OCI-LY7 (cell line): ENCODE results near the gene FABP2.
"Not testable (repeated sequence)": the region's sequence is repeated elsewhere in the genome, so short reads cannot be mapped to it uniquely, and the experiment has no call there.

Experiments
- EZH2phosphoT487 ChIP-seq: fragments of 200-600 bp; sonication (generic); IDR thresholded peaks from 2 replicates; pipeline ENCODE4 v1.6.1; 2018; ENCODE audit warnings: low read depth, borderline replicate concordance, mild to moderate bottlenecking, mixed run types, antibody characterized with exemption, low read length, moderate library complexity, mixed read lengths
- TF ChIP-seq, protein P1 (sequence below): fragments of 200-600 bp; sonication (generic); conservative IDR thresholded peaks from 2 replicates; pipeline ENCODE4 v1.5.1; 2014; ENCODE audit warnings: mild to moderate bottlenecking, antibody characterized with exemption, low read length, moderate library complexity, mixed read lengths

DNA sequence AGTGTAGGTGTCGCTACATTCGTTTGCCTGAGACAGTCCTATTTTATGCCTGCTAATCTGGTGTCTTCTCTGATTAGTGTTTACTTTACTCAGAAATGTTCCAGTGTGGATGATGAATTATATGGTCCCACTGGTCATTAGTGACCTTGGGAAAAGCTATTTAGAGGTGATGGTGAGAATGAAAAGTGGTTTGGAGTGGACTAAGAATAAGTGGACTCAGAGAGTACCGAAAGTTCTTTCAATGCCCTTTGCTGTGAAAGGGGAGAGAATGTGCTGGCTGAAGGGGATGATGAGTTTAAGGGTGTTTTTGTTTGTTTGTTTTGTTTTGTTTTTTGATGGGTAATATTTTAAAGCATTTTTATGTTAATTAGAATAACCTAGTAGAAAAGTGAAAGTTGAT, 40.5 kb upstream of the FABP2 start:
- TF ChIP-seq, protein P1, sequence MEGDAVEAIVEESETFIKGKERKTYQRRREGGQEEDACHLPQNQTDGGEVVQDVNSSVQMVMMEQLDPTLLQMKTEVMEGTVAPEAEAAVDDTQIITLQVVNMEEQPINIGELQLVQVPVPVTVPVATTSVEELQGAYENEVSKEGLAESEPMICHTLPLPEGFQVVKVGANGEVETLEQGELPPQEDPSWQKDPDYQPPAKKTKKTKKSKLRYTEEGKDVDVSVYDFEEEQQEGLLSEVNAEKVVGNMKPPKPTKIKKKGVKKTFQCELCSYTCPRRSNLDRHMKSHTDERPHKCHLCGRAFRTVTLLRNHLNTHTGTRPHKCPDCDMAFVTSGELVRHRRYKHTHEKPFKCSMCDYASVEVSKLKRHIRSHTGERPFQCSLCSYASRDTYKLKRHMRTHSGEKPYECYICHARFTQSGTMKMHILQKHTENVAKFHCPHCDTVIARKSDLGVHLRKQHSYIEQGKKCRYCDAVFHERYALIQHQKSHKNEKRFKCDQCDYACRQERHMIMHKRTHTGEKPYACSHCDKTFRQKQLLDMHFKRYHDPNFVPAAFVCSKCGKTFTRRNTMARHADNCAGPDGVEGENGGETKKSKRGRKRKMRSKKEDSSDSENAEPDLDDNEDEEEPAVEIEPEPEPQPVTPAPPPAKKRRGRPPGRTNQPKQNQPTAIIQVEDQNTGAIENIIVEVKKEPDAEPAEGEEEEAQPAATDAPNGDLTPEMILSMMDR, result not testable (repeated sequence)
- not testable (repeated sequence) for TF ChIP-seq EZH2phosphoT487
